Heart right ventricle (tissue), 16 donors: Measurements from ENCODE around the gene AGPAT3. TPM values are rescaled to one million over a fixed set of nuclear protein-coding genes. Genes with fewer than 3 reads are reported as not detected.
A peak's percentile ranks its signal among the peaks of the same experiment; 100 is the strongest.

Experiments used
- ATAC-seq, 8 donors: fragments of 200-7000 bp; cut with Tn5 transposase; one replicate each; pipeline ENCODE4 v1.9.1; 2020; ENCODE audit warnings: mild to moderate bottlenecking in 8 of 8, moderate library complexity in 8 of 8, moderate number of reproducible peaks in 1 of 8
- DNase-seq, 2 donors: peaks; one replicate each; pipeline ENCODE4 v3.0.0-alpha.2; 2020
- H3K27ac ChIP-seq, 10 donors: fragments of 200-600 bp; sonication (generic) in 2 of 10; one replicate each; pipeline versions ENCODE4 v1.5.0 to v1.8.0; 2020 to 2022; ENCODE audit warnings: mild to moderate bottlenecking in 3 of 10
- H3K27me3 ChIP-seq, 7 donors: fragments of 200-600 bp; one replicate each; pipeline ENCODE4 v1.8.0; 2021 to 2022; ENCODE audit warnings: mild to moderate bottlenecking in 2 of 7
- H3K36me3 ChIP-seq, 9 donors: fragments of 200-600 bp; sonication (generic) in 1 of 9; one replicate each; pipeline versions ENCODE4 v1.5.0 to v1.8.0; 2020 to 2022; ENCODE audit warnings: mild to moderate bottlenecking in 2 of 9
- H3K4me1 ChIP-seq, 9 donors: fragments of 200-600 bp; sonication (generic) in 1 of 9; one replicate each; pipeline versions ENCODE4 v1.5.0 to v1.8.0; 2020 to 2022; ENCODE audit warnings: mild to moderate bottlenecking in 4 of 9
- H3K4me3 ChIP-seq, 10 donors: fragments of 200-600 bp; sonication (generic) in 2 of 10; one replicate each; pipeline versions ENCODE4 v1.5.0 to v1.8.0; 2020 to 2022; ENCODE audit warnings: mild to moderate bottlenecking in 7 of 10, moderate library complexity in 2 of 10
- H3K9me3 ChIP-seq, 11 donors: fragments of 200-600 bp in 10 of 11; sonication (generic) in 2 of 11; one replicate each; pipeline versions ENCODE4 v1.5.0 to v1.8.0; 2013 to 2022; ENCODE audit warnings: mild to moderate bottlenecking in 2 of 11, control low read depth in 1 of 11, moderate library complexity in 1 of 11
- WGBS, 2 donors: extraction: QIAGEN DNeasy Blood & Tissue Kit; methylation state at CpG; one replicate each; pipeline ENCODE4 v1.1.7; 2013; ENCODE audit warnings: inconsistent platforms in 1 of 2; 5-methylcytosine and 5-hydroxymethylcytosine counted together
- intact Hi-C, 10 donors: fragments of 100-400 bp; cut with DNase I; formaldehyde crosslinking; loops; one replicate each; pipeline versions ENCODE4 v1.11.1 to v1.14.2; 2022
- polyA plus RNA-seq, 2 donors: library from polyadenylated mRNA; stranded (reverse); fragments of 200-250 nt; gene quantifications; one replicate each; pipeline ENCODE4 v1.2.3, GENCODE V29; 2013
- total RNA-seq, 10 donors: library from RNA; stranded (reverse); fragmentation: NEBNext Ultra II Directional in 3 of 10; extraction: Animal tissue kit (Norgen Biotek cat#: 25700) in 3 of 10; gene quantifications; one replicate each; pipeline versions ENCODE4 v1.2.1 to v1.2.4, GENCODE V29; 2021 to 2023
- TF ChIP-seq, protein P1 (sequence below), 9 donors: fragments of 200-600 bp; sonication (generic) in 2 of 9; IDR thresholded peaks; one replicate each; pipeline versions ENCODE4 v1.5.0 to v1.8.0; 2021 to 2022; ENCODE audit warnings: antibody characterized with exemption in 9 of 9, mild to moderate bottlenecking in 5 of 9, moderate library complexity in 1 of 9
- donor health status: Arrhythmogenic right ventricular cardiomyopathy.
- donor health status: ischemic (EF 13 %, LVEDD 7.1; RV severe dilation, severe dysfunction).
- donor health status: healthy with polysubstance abuse.
- donor health status: DM: no; HTN: yes; CAD: no.
- donor health status: DM: no; HTN: no; CAD: no.
- donor health status: ischemic (EF 25% LVEDD 6.9; RV normal size, moderate dysfunction).
- donor health status: ischemic (EF 25% LVEDD 5.7; RV mildly dilated, moderate dysfunction).
- donor health status: healthy.
- donor health status: DM: yes; HTN: yes; CAD: no.
- donor health status: Ischemic cardiomyopathy.
- donor health status: ischemic (EF 35%, LVEDD 5.7; RV mildly dilated, moderate dysfunction).
- donor health status: nonischemic (EF 11% LVEDD 7.7; RV severe dilation, severe dysfunction).
- donor health status: DM: yes; HTN: yes; CAD: no.
- donor health status: PGD.
- donor health status: ischemic (EF 29% LVEDD 5.4; RV normal size, mild dysfunction).
- donor health status: nonischemic (EF 23%, LVEDD 6.1; RV moderate dilation, normal function).

The AGPAT3 gene
- total and polyA plus RNA-seq, 12 donors, result 19.7 to 110 (median 65.6) TPM

DNA sequence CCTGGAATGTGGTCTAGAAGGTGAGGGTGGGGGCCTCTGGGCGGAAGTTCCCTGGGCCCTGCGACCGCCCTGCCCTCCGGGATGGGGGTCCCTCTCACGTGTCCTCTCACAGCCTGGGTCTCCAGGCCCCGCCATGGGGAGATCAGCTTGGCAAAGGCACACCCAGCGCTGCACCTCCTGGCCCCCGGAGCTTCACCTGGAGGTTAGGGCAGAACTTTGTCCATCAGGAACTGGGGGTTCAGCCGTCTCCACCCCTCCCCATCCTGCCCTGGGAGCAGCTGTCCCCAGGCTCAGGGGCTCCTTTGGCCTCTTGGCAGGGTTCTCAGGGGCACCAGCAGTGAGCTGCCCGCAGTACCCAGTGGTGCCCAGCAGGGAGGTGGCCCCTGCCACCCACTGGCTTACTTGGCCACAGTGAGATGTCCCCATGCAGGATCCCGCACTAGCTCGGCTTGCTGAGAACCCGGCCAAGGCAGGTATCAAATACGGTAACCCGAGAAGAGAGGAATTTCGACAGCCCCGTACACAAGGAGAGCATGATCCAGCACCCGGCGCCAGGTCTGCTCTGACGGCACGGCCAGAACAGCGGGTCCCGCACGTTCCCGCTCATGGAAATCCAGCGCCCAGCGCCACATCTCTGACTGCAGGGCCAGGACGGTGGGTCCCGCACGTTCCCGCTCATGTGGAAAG, 38.9 kb upstream of the AGPAT3 start:
- H3K27me3 ChIP-seq, result peaks cover 0 to 36% (median 13%) of the 10 kb centered on the region in 7 donors
- WGBS, 2 donors, result 44 to 51% methylated on average over 31 of the region's 31 CpGs
- DNase-seq (no peak), ATAC-seq (peak; percentile 14 to 53 (median 40))
- H3K27ac ChIP-seq, result no peak overlapping the region
- TF ChIP-seq, protein P1, sequence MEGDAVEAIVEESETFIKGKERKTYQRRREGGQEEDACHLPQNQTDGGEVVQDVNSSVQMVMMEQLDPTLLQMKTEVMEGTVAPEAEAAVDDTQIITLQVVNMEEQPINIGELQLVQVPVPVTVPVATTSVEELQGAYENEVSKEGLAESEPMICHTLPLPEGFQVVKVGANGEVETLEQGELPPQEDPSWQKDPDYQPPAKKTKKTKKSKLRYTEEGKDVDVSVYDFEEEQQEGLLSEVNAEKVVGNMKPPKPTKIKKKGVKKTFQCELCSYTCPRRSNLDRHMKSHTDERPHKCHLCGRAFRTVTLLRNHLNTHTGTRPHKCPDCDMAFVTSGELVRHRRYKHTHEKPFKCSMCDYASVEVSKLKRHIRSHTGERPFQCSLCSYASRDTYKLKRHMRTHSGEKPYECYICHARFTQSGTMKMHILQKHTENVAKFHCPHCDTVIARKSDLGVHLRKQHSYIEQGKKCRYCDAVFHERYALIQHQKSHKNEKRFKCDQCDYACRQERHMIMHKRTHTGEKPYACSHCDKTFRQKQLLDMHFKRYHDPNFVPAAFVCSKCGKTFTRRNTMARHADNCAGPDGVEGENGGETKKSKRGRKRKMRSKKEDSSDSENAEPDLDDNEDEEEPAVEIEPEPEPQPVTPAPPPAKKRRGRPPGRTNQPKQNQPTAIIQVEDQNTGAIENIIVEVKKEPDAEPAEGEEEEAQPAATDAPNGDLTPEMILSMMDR (IDR thresholded peaks at IDR 0.05), result peak in 2 of 9 donors; percentile 11 to 16
- intact Hi-C loops, result no loop called here
- H3K4me3 ChIP-seq, result no peak overlapping the region
- H3K36me3 ChIP-seq, result no peaks in the 10 kb centered on the region
- peaks cover 0 to 14% (median 0%) of the 10 kb centered on the region in 9 donors for H3K4me1 ChIP-seq
- no peaks in the 10 kb centered on the region for H3K9me3 ChIP-seq

GRCh38 chr21:43826623-43826974, 38.4 kb upstream of the AGPAT3 start:
- no peak overlapping the region for H3K27ac ChIP-seq
- no peak overlapping the region for H3K4me3 ChIP-seq

GRCh38 chr21:43827015-43827611, 37.9 kb upstream of the AGPAT3 start:
- no peak for DNase-seq
- TF ChIP-seq, protein P1 (IDR thresholded peaks at IDR 0.05), result no peak
- intact Hi-C loops, result no loop called here
- Histone ChIP-seq H3K4me1 (peaks cover 0 to 14% (median 0%) of the 10 kb centered on the region in 9 donors), H3K9me3 (no peaks in the 10 kb centered on the region), H3K27me3 (peaks cover 0 to 42% (median 13%) of the 10 kb centered on the region in 7 donors), H3K36me3 (no peaks in the 10 kb centered on the region), H3K4me3 (no peak overlapping the region), H3K27ac (no peak overlapping the region)
- ATAC-seq, result peak in 7 of 8 donors; percentile 25 to 50 (median 33)
- 61 to 68% methylated on average over 18 of the region's 18 CpGs for WGBS, 2 donors

More at GRCh38 chr21:43826623-43826974, 38.4 kb upstream of the AGPAT3 start:
- intact Hi-C loops, result no loop called here
- no peak for DNase-seq
- Histone ChIP-seq H3K27me3 (peaks cover 0 to 41% (median 13%) of the 10 kb centered on the region in 7 donors), H3K36me3 (no peaks in the 10 kb centered on the region), H3K4me1 (peaks cover 0 to 14% (median 0%) of the 10 kb centered on the region in 9 donors), H3K9me3 (no peaks in the 10 kb centered on the region)
- TF ChIP-seq, protein P1 (IDR thresholded peaks at IDR 0.05), result no peak
- ATAC-seq, result peak in 3 of 8 donors; percentile 10 to 38 (median 11)
- 42 to 52% methylated on average over 7 to 8 of the region's 8 CpGs for WGBS, 2 donors

GRCh38 chr21:43829161-43829560, 35.9 kb upstream of the AGPAT3 start:
- ATAC-seq (no peak), DNase-seq (no peak)
- no peak overlapping the region for H3K4me3 ChIP-seq
- intact Hi-C loops, result no loop called here
- H3K36me3 ChIP-seq, result no peaks in the 10 kb centered on the region
- H3K27me3 ChIP-seq, result peaks cover 0 to 46% (median 14%) of the 10 kb centered on the region in 7 donors
- 82 to 85% methylated on average over 12 of the region's 12 CpGs for WGBS, 2 donors
- peaks cover 0 to 13% (median 0%) of the 10 kb centered on the region in 9 donors for H3K4me1 ChIP-seq
- TF ChIP-seq, protein P1 (IDR thresholded peaks at IDR 0.05), result no peak
- peaks cover 0 to 10% (median 0%) of the 10 kb centered on the region in 11 donors for H3K9me3 ChIP-seq
- H3K27ac ChIP-seq, result no peak overlapping the region
